Measurements from ENCODE around the gene GALNT12. TPM values are rescaled to one million over a fixed set of nuclear protein-coding genes. Genes with fewer than 3 reads are reported as not detected.

GALNT12 gene
- total RNA-seq, 1 donor from 2014 or later = 0.55 TPM

GRCh38 chr9:98866435-98867102, 59.1 kb downstream of the GALNT12 start:
- Mint-ChIP-seq H3K9me3 (ENCODE audit: low read depth) (peaks cover 4% of the 10 kb centered on the region), H3K4me3 (ENCODE audit: unreplicated experiment) (no peak overlapping the region), H3K27me3 (ENCODE audit: low read depth) (peaks cover 23% of the 10 kb centered on the region), H3K36me3 (ENCODE audit: low read depth) (no peaks in the 10 kb centered on the region), H3K27ac (ENCODE audit: unreplicated experiment) (peak overlapping the region; percentile 53), H3K4me1 (ENCODE audit: low read depth) (peaks cover 33% of the 10 kb centered on the region)
- TF ChIP-seq CTCF (IDR thresholded peaks at IDR 0.05) = no peak
- no peak for DNase-seq (ENCODE audit: low spot score)

- Mint-ChIP-seq H3K36me3 (ENCODE audit: low read depth) (no peaks in the 10 kb centered on the region), H3K27ac (ENCODE audit: unreplicated experiment) (peak overlapping the region; percentile 53), H3K9me3 (ENCODE audit: low read depth) (peaks cover 4% of the 10 kb centered on the region), H3K4me1 (ENCODE audit: low read depth) (peaks cover 28% of the 10 kb centered on the region), H3K27me3 (ENCODE audit: low read depth) (peaks cover 28% of the 10 kb centered on the region), H3K4me3 (ENCODE audit: unreplicated experiment) (no peak overlapping the region)
- DNase-seq (ENCODE audit: low spot score) = no peak
- TF ChIP-seq CTCF (IDR thresholded peaks at IDR 0.05) = no peak
Observed at GRCh38 chr9:98867103-98867428, 59.6 kb downstream of the GALNT12 start.

GRCh38 chr9:98867429-98868168, 60.1 kb downstream of the GALNT12 start:
- peaks cover 30% of the 10 kb centered on the region for H3K27me3 Mint-ChIP-seq (ENCODE audit: low read depth)
- H3K9me3 Mint-ChIP-seq (ENCODE audit: low read depth) = peaks cover 4% of the 10 kb centered on the region
- peaks cover 25% of the 10 kb centered on the region for H3K4me1 Mint-ChIP-seq (ENCODE audit: low read depth)
- H3K36me3 Mint-ChIP-seq (ENCODE audit: low read depth) = no peaks in the 10 kb centered on the region
- no peak for DNase-seq (ENCODE audit: low spot score)
- H3K4me3 Mint-ChIP-seq (ENCODE audit: unreplicated experiment) = no peak overlapping the region
- TF ChIP-seq CTCF (IDR thresholded peaks at IDR 0.05) = no peak
- peak overlapping the region; percentile 90 for H3K27ac Mint-ChIP-seq (ENCODE audit: unreplicated experiment)

- Mint-ChIP-seq H3K36me3 (ENCODE audit: low read depth) (no peaks in the 10 kb centered on the region), H3K27me3 (ENCODE audit: low read depth) (peaks cover 24% of the 10 kb centered on the region), H3K27ac (ENCODE audit: unreplicated experiment) (no peak overlapping the region), H3K9me3 (ENCODE audit: low read depth) (peaks cover 4% of the 10 kb centered on the region), H3K4me3 (ENCODE audit: unreplicated experiment) (no peak overlapping the region), H3K4me1 (ENCODE audit: low read depth) (peaks cover 32% of the 10 kb centered on the region)
- TF ChIP-seq CTCF (IDR thresholded peaks at IDR 0.05) = no peak
- DNase-seq (ENCODE audit: low spot score) = no peak
Observed at GRCh38 chr9:98869078-98869745, 61.7 kb downstream of the GALNT12 start.

GRCh38 chr9:98869866-98870265, 62.4 kb downstream of the GALNT12 start:
- TF ChIP-seq CTCF (IDR thresholded peaks at IDR 0.05) = no peak
- Mint-ChIP-seq H3K9me3 (ENCODE audit: low read depth) (peaks cover 4% of the 10 kb centered on the region), H3K27ac (ENCODE audit: unreplicated experiment) (no peak overlapping the region)

More at GRCh38 chr9:98869866-98870265, 62.4 kb downstream of the GALNT12 start:
- Mint-ChIP-seq H3K27me3 (ENCODE audit: low read depth) (peaks cover 17% of the 10 kb centered on the region), H3K36me3 (ENCODE audit: low read depth) (no peaks in the 10 kb centered on the region), H3K4me3 (ENCODE audit: unreplicated experiment) (no peak overlapping the region), H3K4me1 (ENCODE audit: low read depth) (peaks cover 32% of the 10 kb centered on the region)
- DNase-seq (ENCODE audit: low spot score) = no peak

All from chondrocyte (in vitro differentiated cells).